Spleen (tissue), 11 donors: ENCODE measurements around the gene IFNA5. TPM values are rescaled to one million over a fixed set of nuclear protein-coding genes. Genes with fewer than 3 reads are reported as not detected.

Experiments
- DNase-seq: peaks from one replicate; pipeline ENCODE4 v3.0.0-alpha.2; 2020
- H3K27ac ChIP-seq, 8 donors: fragments of 200-600 bp; sonication (generic) in 7 of 8; 1 replicate in 4 of 8; 2 replicates in 4 of 8; pipeline versions ENCODE4 v1.5.0 to v1.8.0; 2016 to 2021; ENCODE audit warnings: inconsistent platforms in 4 of 8, mild to moderate bottlenecking in 4 of 8, moderate library complexity in 1 of 8
- H3K27me3 ChIP-seq, 7 donors: fragments of 200-600 bp; sonication (generic) in 6 of 7; replicated peaks in 1 of 7; 1 replicate in 4 of 7; 2 replicates in 3 of 7; pipeline versions ENCODE4 v1.5.0 to v1.8.0; 2016 to 2021; ENCODE audit warnings: inconsistent platforms in 3 of 7, mild to moderate bottlenecking in 1 of 7
- H3K36me3 ChIP-seq, 6 donors: fragments of 200-600 bp; sonication (generic) in 5 of 6; 1 replicate in 4 of 6; 2 replicates in 2 of 6; pipeline versions ENCODE4 v1.5.0 to v1.8.0; 2016 to 2021; ENCODE audit warnings: inconsistent platforms in 2 of 6
- H3K4me1 ChIP-seq, 6 donors: fragments of 200-600 bp; sonication (generic) in 5 of 6; 1 replicate in 3 of 6; 2 replicates in 3 of 6; pipeline versions ENCODE4 v1.5.0 to v1.8.0; 2016 to 2021; ENCODE audit warnings: inconsistent platforms in 3 of 6
- H3K4me3 ChIP-seq, 8 donors: fragments of 200-600 bp; sonication (generic) in 7 of 8; 1 replicate in 4 of 8; 2 replicates in 4 of 8; pipeline versions ENCODE4 v1.5.0 to v1.8.0; 2016 to 2021; ENCODE audit warnings: inconsistent platforms in 4 of 8, mild to moderate bottlenecking in 4 of 8, moderate library complexity in 2 of 8
- H3K9me3 ChIP-seq, 8 donors: fragments of 200-600 bp; sonication (generic) in 7 of 8; 1 replicate in 4 of 8; 2 replicates in 4 of 8; pipeline versions ENCODE4 v1.5.0 to v1.8.0; 2016 to 2021; ENCODE audit warnings: inconsistent platforms in 4 of 8
- POLR2A ChIP-seq, 3 donors: fragments of 450-650 bp; IDR thresholded peaks; one replicate each; pipeline ENCODE4 v1.5.1; 2017; ENCODE audit warnings: antibody characterized with exemption in 3 of 3, mild to moderate bottlenecking in 1 of 3
- POLR2AphosphoS5 ChIP-seq, 3 donors: sonication (generic); formaldehyde crosslinking; IDR thresholded peaks; one replicate each; pipeline ENCODE4 v1.5.1; 2017; ENCODE audit warnings: antibody characterized with exemption in 3 of 3
- WGBS, 5 donors: extraction: QIAGEN DNeasy Blood & Tissue Kit in 3 of 5; methylation state at CpG; one replicate each; pipeline versions ENCODE4 v1.1.5 to v1.1.7; 2013 to 2018; 5-methylcytosine and 5-hydroxymethylcytosine counted together
- intact Hi-C: fragments of 100-400 bp; cut with DNase I; formaldehyde crosslinking; loops from one replicate; pipeline ENCODE4 v1.15.0; 2023; ENCODE audit warnings: low total_unique reads
- polyA plus RNA-seq, 3 donors: library from polyadenylated mRNA; stranded (reverse); fragments of 200-250 nt; gene quantifications; one replicate each; pipeline ENCODE4 v1.2.1, GENCODE V29; 2013
- total RNA-seq, 7 donors: library from RNA; depleted of rRNA in 3 of 7; stranded (reverse); fragments of >200 nt in 3 of 7; fragmentation: NEBNext Ultra II Directional in 4 of 7; extraction: Animal tissue kit (Norgen Biotek cat#: 25700) in 4 of 7; gene quantifications; one replicate each; pipeline versions ENCODE4 v1.1.0 to v1.2.1, GENCODE V29; 2016 to 2021
- TF ChIP-seq, protein P1 (sequence below), 11 experiments: fragments of 200-600 bp in 7 of 11; fragments of 450-650 bp in 4 of 11; sonication (generic) in 4 of 11; IDR thresholded peaks in 8 of 11; conservative IDR thresholded peaks in 3 of 11; 1 replicate in 7 of 11; 2 replicates in 4 of 11; pipeline versions ENCODE4 v1.4.0 to v1.8.0; 2016 to 2021; ENCODE audit warnings: antibody characterized with exemption in 11 of 11, inconsistent platforms in 4 of 11, mild to moderate bottlenecking in 1 of 11
- donor health status: healthy with polysubstance abuse.
- donor health status: DM: no; HTN: no; CAD: no; lungs with moderate emphysema.
- donor health status: DM: no; HTN: no; CAD: no.
- donor health status: Bipolar disorder and iron deficiency.
- donor health status: healthy.
- donor health status: DM: no; HTN: no; CAD: no.
- donor health status: DM: yes; HTN: yes; CAD: no.

Gene IFNA5
- total and polyA plus RNA-seq, 10 donors: 1.2 TPM; not detected in 9

DNA sequence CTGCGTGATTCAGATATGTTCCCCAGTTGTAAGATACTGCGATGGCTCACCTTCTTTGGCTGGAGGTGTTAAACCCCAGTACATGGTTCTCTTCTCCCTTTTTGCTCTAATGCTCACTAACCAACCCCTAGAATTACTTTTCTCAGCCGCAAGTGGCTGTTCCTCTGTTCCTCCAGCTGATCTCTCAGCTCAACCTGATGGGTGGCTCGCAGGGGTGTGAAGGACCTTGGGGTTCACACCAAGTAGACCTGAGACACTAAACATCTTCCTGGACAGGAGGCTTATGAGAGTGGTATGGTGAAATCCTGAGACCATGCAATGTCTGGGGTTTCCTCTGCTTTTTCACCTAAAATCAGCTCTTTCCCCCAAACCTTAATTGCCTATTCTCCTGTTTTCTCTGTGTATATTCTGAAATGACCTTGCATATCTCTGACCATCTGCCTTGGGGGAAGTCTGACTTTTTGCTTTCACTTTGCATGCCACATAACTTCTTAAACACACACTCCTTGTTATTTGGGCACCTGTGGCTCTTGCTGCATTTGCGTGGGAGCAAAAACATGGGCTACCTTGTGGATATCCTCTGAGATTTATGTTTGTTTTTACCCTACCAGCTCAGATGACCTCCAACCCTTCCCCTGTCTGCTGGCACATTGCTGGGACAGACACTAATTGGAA lies 49.4 kb downstream of the IFNA5 start:
- TF ChIP-seq POLR2AphosphoS5 (IDR thresholded peaks at IDR 0.05) (no peak), POLR2A (IDR thresholded peaks at IDR 0.05) (no peak)
- TF ChIP-seq, protein P1, sequence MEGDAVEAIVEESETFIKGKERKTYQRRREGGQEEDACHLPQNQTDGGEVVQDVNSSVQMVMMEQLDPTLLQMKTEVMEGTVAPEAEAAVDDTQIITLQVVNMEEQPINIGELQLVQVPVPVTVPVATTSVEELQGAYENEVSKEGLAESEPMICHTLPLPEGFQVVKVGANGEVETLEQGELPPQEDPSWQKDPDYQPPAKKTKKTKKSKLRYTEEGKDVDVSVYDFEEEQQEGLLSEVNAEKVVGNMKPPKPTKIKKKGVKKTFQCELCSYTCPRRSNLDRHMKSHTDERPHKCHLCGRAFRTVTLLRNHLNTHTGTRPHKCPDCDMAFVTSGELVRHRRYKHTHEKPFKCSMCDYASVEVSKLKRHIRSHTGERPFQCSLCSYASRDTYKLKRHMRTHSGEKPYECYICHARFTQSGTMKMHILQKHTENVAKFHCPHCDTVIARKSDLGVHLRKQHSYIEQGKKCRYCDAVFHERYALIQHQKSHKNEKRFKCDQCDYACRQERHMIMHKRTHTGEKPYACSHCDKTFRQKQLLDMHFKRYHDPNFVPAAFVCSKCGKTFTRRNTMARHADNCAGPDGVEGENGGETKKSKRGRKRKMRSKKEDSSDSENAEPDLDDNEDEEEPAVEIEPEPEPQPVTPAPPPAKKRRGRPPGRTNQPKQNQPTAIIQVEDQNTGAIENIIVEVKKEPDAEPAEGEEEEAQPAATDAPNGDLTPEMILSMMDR (IDR thresholded peaks at IDR 0.05 in 8 of 11, conservative IDR thresholded peaks at IDR 0.05 in 3 of 11): no peak
- 57 to 63% (median 60%) methylated on average over 5 of the region's 5 CpGs for WGBS, 5 donors
- no peak overlapping the region for H3K27ac ChIP-seq
- H3K4me1 ChIP-seq: peaks cover 5 to 33% (median 12%) of the 10 kb centered on the region in 6 donors
- intact Hi-C loops: no loop called here
- H3K36me3 ChIP-seq: no peaks in the 10 kb centered on the region
- peaks cover 0 to 8% (median 0%) of the 10 kb centered on the region in 7 donors for H3K27me3 ChIP-seq
- no peaks in the 10 kb centered on the region for H3K9me3 ChIP-seq
- no peak overlapping the region for H3K4me3 ChIP-seq
- DNase-seq: no peak

Other genes with a start within 250 kb of the IFNA5 start
- not detected for gene IFNB1, start 227.4 kb downstream of the IFNA5 start, total RNA-seq
- not detected for gene IFNB1, start 227.4 kb downstream of the IFNA5 start, polyA plus RNA-seq
- not detected for gene IFNW1, start 163.5 kb downstream of the IFNA5 start, total RNA-seq
- not detected for gene IFNW1, start 163.5 kb downstream of the IFNA5 start, polyA plus RNA-seq
- gene IFNA21, start 138.7 kb downstream of the IFNA5 start, total RNA-seq: not detected
- not detected for gene IFNA21, start 138.7 kb downstream of the IFNA5 start, polyA plus RNA-seq
- gene IFNA4, start 117.7 kb downstream of the IFNA5 start, total RNA-seq: not detected
- not detected for gene IFNA4, start 117.7 kb downstream of the IFNA5 start, polyA plus RNA-seq
- gene IFNA7, start 103.1 kb downstream of the IFNA5 start, total RNA-seq: not detected
- gene IFNA7, start 103.1 kb downstream of the IFNA5 start, polyA plus RNA-seq: not detected
- gene IFNA10, start 98.2 kb downstream of the IFNA5 start, total RNA-seq: not detected
- not detected for gene IFNA10, start 98.2 kb downstream of the IFNA5 start, polyA plus RNA-seq
- not detected for gene IFNA16, start 88.0 kb downstream of the IFNA5 start, total RNA-seq
- gene IFNA16, start 88.0 kb downstream of the IFNA5 start, polyA plus RNA-seq: not detected
- not detected for gene IFNA17, start 77.1 kb downstream of the IFNA5 start, total RNA-seq
- not detected for gene IFNA17, start 77.1 kb downstream of the IFNA5 start, polyA plus RNA-seq
- not detected for gene IFNA14, start 65.3 kb downstream of the IFNA5 start, total RNA-seq
- gene IFNA14, start 65.3 kb downstream of the IFNA5 start, polyA plus RNA-seq: not detected
- gene KLHL9, start 30.1 kb upstream of the IFNA5 start, total RNA-seq: 10 to 100 TPM; 21.5 to 32.7 (median 27.8) TPM
- gene KLHL9, start 30.1 kb upstream of the IFNA5 start, polyA plus RNA-seq: 10 to 100 TPM in 1 of 3 donors, 1 to 10 TPM in 2; 7.7 to 11.4 (median 8.3) TPM
- gene IFNA6, start 45.6 kb upstream of the IFNA5 start, total RNA-seq: under 1 TPM in 1 of 7 donors, not detected in 6; 0.23 TPM
- not detected for gene IFNA6, start 45.6 kb upstream of the IFNA5 start, polyA plus RNA-seq
- 1 to 10 TPM in 1 of 7 donors, under 1 TPM in 3, not detected in 3; 0.25 to 1.7 (median 0.90) TPM for gene IFNA13, start 62.7 kb upstream of the IFNA5 start, total RNA-seq
- under 1 TPM in 1 of 3 donors, not detected in 2; 0.17 TPM for gene IFNA13, start 62.7 kb upstream of the IFNA5 start, polyA plus RNA-seq
- under 1 TPM in 2 of 7 donors, not detected in 5; 0.86 to 0.88 TPM for gene IFNA2, start 80.1 kb upstream of the IFNA5 start, total RNA-seq
- gene IFNA2, start 80.1 kb upstream of the IFNA5 start, polyA plus RNA-seq: not detected
- not detected for gene IFNA8, start 103.8 kb upstream of the IFNA5 start, total RNA-seq
- not detected for gene IFNA8, start 103.8 kb upstream of the IFNA5 start, polyA plus RNA-seq
- not detected for gene IFNA1, start 135.1 kb upstream of the IFNA5 start, total RNA-seq
- not detected for gene IFNA1, start 135.1 kb upstream of the IFNA5 start, polyA plus RNA-seq
- gene IFNE, start 177.0 kb upstream of the IFNA5 start, total RNA-seq: not detected
- gene IFNE, start 177.0 kb upstream of the IFNA5 start, polyA plus RNA-seq: under 1 TPM in 2 of 3 donors, not detected in 1; 0.11 to 0.12 TPM